ENCODE results near the gene NLK.

- no peak for TF ChIP-seq CTCF (IDR thresholded peaks at IDR 0.05)
- no peak for TF ChIP-seq POLR2A (IDR thresholded peaks at IDR 0.05)
Observed at GRCh38 chr17:28240688-28241340, 198.3 kb downstream of the NLK start.
